Measurements from ENCODE around the gene MYT1. TPM values are rescaled to one million over a fixed set of nuclear protein-coding genes. Genes with fewer than 3 reads are reported as not detected.
"Not testable (repeated sequence)": the region's sequence is repeated elsewhere in the genome, so short reads cannot be mapped to it uniquely, and the experiment has no call there.

MYT1 gene
- total RNA-seq, 1 experiment from 2014 or later: 2.0 TPM

- no peak for TF ChIP-seq ARID4B (CRISPR knock-in tag; IDR thresholded peaks at IDR 0.05; ENCODE audit: borderline replicate concordance)
- TF ChIP-seq CDX4 (CRISPR knock-in tag; IDR thresholded peaks at IDR 0.05; ENCODE audit: borderline replicate concordance): no peak
- TF ChIP-seq ZBTB21 (CRISPR knock-in tag; IDR thresholded peaks at IDR 0.05; ENCODE audit: borderline replicate concordance): no peak
- TF ChIP-seq CTCF (IDR thresholded peaks at IDR 0.05): no peak
- TF ChIP-seq JAZF1 (CRISPR knock-in tag; IDR thresholded peaks at IDR 0.05): no peak
These were observed 32.8 kb upstream of the MYT1 start (continued) for GRCh38 chr20:64131406-64131805.

- POLR2A ChIA-PET: no interaction called here
- no peak overlapping the region for H3K4me3 Mint-ChIP-seq
- H3K4me1 Mint-ChIP-seq: peaks cover 2% of the 10 kb centered on the region; the same call in 1 of the 2 replicates
- CTCF ChIA-PET: interaction anchor here (0.6 kb wide), 1 partner anchor 50 kb away, joined by 3 read pairs; no protein-coding TSS in a partner anchor
- ATAC-seq (peak; percentile 79), DNase-seq (ENCODE audit: low spot score) (peak; percentile 52)
- TF ChIP-seq NR3C1 (CRISPR knock-in tag; conservative IDR thresholded peaks at IDR 0.05; ENCODE audit: low read depth) (no peak), CTCF (IDR thresholded peaks at IDR 0.05) (peak; percentile 25; the same call in 1 of the 2 replicates)
- no peaks in the 10 kb centered on the region for H3K36me3 Mint-ChIP-seq
- H3K27ac Mint-ChIP-seq: no peak overlapping the region
- no peaks in the 10 kb centered on the region for H3K27me3 Mint-ChIP-seq (ENCODE audit: low read depth)
- peaks cover 4% of the 10 kb centered on the region; the same call in 1 of the 2 replicates for H3K9me3 Mint-ChIP-seq
These were observed 30.3 kb upstream of the MYT1 start for GRCh38 chr20:64133951-64134407.

GRCh38 chr20:64134744-64135143, 29.5 kb upstream of the MYT1 start:
- H3K9me3 Mint-ChIP-seq; H3K27me3 Mint-ChIP-seq (ENCODE audit: low read depth); H3K36me3 Mint-ChIP-seq; H3K4me1 Mint-ChIP-seq; CTCF ChIA-PET; POLR2A ChIA-PET; H3K4me3 Mint-ChIP-seq; ATAC-seq: not testable (repeated sequence)
- H3K27ac Mint-ChIP-seq: 0 out of 2 replicates have a peak overlapping the region, but pooled peaks have one; percentile 15
- DNase-seq (ENCODE audit: low spot score): peak; percentile 8

GRCh38 chr20:64136004-64136710, 28.1 kb upstream of the MYT1 start:
- CTCF ChIA-PET: no interaction called here
- Mint-ChIP-seq H3K36me3 (no peaks in the 10 kb centered on the region), H3K27ac (no peak overlapping the region), H3K4me1 (peaks cover 7% of the 10 kb centered on the region; the same call in 1 of the 2 replicates), H3K4me3 (no peak overlapping the region), H3K9me3 (no peaks in the 10 kb centered on the region), H3K27me3 (ENCODE audit: low read depth) (no peaks in the 10 kb centered on the region; the same call in 1 of the 2 replicates)
- POLR2A ChIA-PET: no interaction called here
- DNase-seq (ENCODE audit: low spot score): no peak
- no peak for ATAC-seq
- TF ChIP-seq JUN (CRISPR knock-in tag; IDR thresholded peaks at IDR 0.05): no peak
- TF ChIP-seq SP1 (CRISPR knock-in tag; conservative IDR thresholded peaks at IDR 0.05): no peak
- no peak for TF ChIP-seq CTCF (IDR thresholded peaks at IDR 0.05)
- no peak for TF ChIP-seq GABPB1 (CRISPR knock-in tag; IDR thresholded peaks at IDR 0.05)
- TF ChIP-seq ZMAT4 (CRISPR knock-in tag; IDR thresholded peaks at IDR 0.05): no peak
- no peak for TF ChIP-seq NR1H2 (CRISPR knock-in tag; IDR thresholded peaks at IDR 0.05)
- no peak for TF ChIP-seq TCF7 (CRISPR knock-in tag; IDR thresholded peaks at IDR 0.05; ENCODE audit: low read depth)
- no peak for TF ChIP-seq E2F1 (CRISPR knock-in tag; IDR thresholded peaks at IDR 0.05)
- TF ChIP-seq ESRRA (CRISPR knock-in tag; IDR thresholded peaks at IDR 0.05; ENCODE audit: borderline replicate concordance): no peak
